ENCODE results near the gene CAPG.
A peak's percentile ranks its signal among the peaks of the same experiment; 100 is the strongest.
"Not testable (repeated sequence)": the region's sequence is repeated elsewhere in the genome, so short reads cannot be mapped to it uniquely, and the experiment has no call there.

Gene CAPG, protein sequence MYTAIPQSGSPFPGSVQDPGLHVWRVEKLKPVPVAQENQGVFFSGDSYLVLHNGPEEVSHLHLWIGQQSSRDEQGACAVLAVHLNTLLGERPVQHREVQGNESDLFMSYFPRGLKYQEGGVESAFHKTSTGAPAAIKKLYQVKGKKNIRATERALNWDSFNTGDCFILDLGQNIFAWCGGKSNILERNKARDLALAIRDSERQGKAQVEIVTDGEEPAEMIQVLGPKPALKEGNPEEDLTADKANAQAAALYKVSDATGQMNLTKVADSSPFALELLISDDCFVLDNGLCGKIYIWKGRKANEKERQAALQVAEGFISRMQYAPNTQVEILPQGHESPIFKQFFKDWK

GRCh38 chr2:85409845-85410583 is at the start of gene CAPG:
Gene CAPG (minus strand): TSS chr2:85410366. CDS start chr2:85402145, 8,221 bp downstream.
- DNase-seq (ENCODE audit: low spot score) = peak; percentile 42

- no peak for DNase-seq (ENCODE audit: low spot score)
Observed at GRCh38 chr2:85459771-85460170, 49.6 kb upstream of the CAPG start.

DNA sequence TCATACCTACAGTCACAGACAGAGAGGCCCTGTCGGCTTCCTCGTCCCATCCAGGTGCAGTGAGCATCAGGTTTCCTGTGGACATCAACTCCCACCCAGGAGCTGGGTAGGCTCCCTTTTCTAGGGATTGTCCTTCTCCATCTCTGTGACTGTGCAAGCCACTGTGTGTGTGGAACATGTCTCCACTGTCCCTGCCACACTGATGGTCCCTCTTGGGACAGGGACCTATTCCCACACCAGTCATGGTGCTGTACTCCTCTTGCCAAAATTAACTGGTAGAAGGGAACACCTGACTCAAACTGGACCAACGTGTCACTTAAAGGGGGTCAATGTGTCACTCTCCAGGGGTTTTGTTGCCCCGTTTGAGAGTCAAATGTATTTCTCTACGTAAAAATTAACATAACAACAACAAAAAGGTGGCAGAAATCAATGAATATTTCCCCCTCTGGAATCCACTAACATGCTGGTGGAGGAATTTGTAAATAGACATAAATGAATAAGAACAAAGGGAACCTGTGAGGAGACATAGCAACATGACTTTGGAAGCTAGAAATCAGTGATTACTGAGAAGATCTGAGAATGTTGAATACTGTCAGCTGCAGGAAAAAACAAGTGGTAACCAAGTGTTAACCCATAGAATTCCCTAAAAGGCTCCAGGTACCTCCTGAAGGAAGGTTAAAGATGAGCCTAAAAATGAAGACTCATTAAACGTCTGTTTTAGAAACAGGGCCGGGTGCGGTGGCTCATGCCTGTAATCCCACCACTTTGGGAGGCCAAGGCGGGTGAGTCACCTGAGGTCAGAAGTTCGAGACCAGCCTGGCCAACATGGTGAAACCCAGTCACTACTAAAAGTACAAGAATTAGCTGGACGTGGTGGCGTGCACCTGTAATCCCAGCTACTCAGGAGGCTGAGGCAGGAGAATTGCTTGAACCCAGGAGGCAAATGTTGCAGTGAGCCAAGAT is 48.7 kb upstream of the CAPG start:
- no peak for DNase-seq (ENCODE audit: low spot score)

DNA sequence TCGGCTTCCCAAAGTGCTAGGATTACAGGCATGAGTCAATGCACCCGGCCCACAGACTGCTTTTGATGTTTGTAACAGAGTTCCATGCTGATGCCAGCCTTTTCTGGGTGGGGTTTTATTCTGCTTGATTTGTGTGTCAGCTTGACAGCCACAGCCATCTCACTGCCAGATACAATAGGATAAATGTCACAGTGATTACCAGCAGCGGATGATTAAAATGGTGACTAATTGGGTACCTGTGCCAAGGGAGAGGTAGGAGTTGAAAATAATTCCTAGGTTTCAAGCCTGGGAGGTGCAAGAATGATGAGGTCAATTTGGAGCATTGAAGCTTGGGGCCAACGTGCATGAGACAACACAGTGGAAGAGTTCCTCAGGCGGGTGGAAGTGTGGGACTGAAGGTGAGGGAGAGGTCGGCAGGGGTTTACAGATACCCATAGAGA is 47.7 kb upstream of the CAPG start:
- DNase-seq (ENCODE audit: low spot score) = no peak

GRCh38 chr2:85457043-85457442 is 46.9 kb upstream of the CAPG start:
- DNase-seq (ENCODE audit: low spot score) = no peak

GRCh38 chr2:85455552-85456090 is 45.5 kb upstream of the CAPG start:
- DNase-seq (ENCODE audit: low spot score) = no peak

GRCh38 chr2:85453571-85453970 is 43.4 kb upstream of the CAPG start:
- no peak for DNase-seq (ENCODE audit: low spot score)

GRCh38 chr2:85452237-85452636 is 42.1 kb upstream of the CAPG start:
- no peak for DNase-seq (ENCODE audit: low spot score)

GRCh38 chr2:85449214-85449588 is 39.0 kb upstream of the CAPG start:
- no peak for DNase-seq (ENCODE audit: low spot score)

GRCh38 chr2:85448461-85449213 is 38.5 kb upstream of the CAPG start:
- DNase-seq (ENCODE audit: low spot score) = no peak

DNA sequence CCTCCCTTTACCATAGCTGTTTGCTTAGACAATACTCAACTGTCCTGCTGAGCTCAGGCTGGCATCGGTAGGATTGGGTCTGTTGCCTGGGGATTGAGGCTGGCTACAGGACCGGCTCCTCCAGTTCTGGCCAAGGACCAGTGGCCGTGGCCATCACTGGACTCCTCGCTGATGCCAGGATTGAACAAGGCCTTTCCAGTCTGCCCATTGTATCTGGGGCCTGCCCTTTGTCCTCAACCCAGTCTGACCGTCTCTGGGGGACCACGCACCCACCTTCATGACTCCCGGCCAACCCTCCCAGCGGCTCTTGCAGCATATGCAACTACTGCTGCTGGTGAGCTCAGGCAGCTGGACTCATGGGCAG is 37.0 kb upstream of the CAPG start:
- DNase-seq (ENCODE audit: low spot score) = no peak

GRCh38 chr2:85446296-85447221 is 36.4 kb upstream of the CAPG start:
- no peak for DNase-seq (ENCODE audit: low spot score)

GRCh38 chr2:85445316-85446295 is 35.4 kb upstream of the CAPG start:
- DNase-seq (ENCODE audit: low spot score) = no peak

- DNase-seq (ENCODE audit: low spot score) = no peak
Observed at GRCh38 chr2:85444629-85445172, 34.5 kb upstream of the CAPG start.

GRCh38 chr2:85441864-85442263 is 31.7 kb upstream of the CAPG start:
- no peak for DNase-seq (ENCODE audit: low spot score)

GRCh38 chr2:85440729-85441128 is 30.6 kb upstream of the CAPG start:
- no peak for DNase-seq (ENCODE audit: low spot score)

DNA sequence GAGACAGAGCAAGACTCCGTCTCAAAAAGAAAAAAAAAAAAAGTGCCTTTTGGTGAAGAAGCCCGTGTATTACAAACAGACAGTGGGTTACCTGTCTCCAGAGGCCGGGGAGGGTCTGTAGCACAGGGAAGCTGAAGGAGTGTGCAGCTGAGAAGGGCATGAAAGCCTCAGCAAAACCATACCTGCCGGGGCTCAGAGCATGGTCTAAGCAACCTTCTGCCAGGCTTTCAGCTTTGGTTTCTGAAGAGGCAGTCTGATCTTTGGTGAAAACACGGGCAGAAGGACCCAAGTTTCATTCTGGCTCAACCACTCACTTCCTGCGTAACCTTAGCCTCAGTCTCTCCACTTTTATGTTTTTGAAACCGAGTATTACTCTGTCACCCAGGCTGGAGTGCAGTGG is 29.8 kb upstream of the CAPG start:
- DNase-seq (ENCODE audit: low spot score) = no peak

DNA sequence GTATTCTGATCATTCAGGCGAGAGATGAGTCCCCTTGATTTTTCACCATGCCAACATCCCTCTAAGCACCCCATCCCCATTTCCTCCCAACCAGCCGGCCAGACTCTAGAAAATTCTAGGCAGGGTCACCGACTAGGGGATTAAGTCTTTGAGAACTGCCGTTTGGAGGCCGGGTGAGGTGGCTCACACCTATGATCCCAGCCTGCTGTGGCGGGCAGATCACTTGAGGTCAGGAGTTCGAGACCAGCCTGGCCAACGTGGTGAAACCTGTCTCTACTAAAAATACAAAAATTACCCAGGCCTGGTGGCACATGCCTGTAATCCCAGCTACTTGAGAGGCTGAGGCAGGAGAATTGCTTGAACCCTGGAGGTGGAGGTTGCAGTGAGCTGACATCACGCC is 29.4 kb upstream of the CAPG start:
- not testable (repeated sequence) for DNase-seq (ENCODE audit: low spot score)

- DNase-seq (ENCODE audit: low spot score) = no peak
Observed at GRCh38 chr2:85439025-85439472, 28.9 kb upstream of the CAPG start.
